ENCODE measurements around the gene HTT. TPM values are rescaled to one million over a fixed set of nuclear protein-coding genes. Genes with fewer than 3 reads are reported as not detected.

HTT gene
- total RNA-seq, 1 experiment from 2014 or later = 37.4 TPM

DNA sequence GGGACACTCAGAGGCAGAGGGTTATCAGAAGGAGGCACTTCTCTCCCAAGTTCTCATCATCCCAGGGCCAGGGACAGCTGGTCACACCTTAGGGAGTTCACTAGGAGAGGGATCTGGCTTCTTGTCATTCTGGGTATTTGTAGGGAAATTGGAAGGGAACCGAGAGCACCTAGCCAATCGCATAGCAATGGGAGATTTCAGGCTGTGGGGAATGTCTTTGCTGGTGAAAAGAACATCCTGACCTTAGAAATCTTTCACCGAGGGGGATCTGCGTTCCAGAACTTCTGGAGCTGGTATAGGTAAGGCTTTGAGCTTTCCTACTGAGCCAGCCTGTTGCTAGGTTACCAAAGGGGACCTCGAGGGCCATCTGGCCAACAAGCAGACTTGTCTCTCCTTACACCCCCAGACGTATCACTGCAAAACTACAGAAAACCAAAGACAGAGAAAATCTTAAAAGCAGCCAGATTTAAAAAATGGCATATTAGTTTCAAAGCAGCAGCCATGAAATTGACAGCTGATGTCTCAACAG, 6.9 kb upstream of the HTT start:
- TF ChIP-seq CBX3 (IDR thresholded peaks at IDR 0.05; ENCODE audit: low read depth) (no peak), RAD21 (IDR thresholded peaks at IDR 0.05; ENCODE audit: low read depth) (no peak), SIN3A (IDR thresholded peaks at IDR 0.05; ENCODE audit: low read depth) (no peak), TCF7L2 (IDR thresholded peaks at IDR 0.05; ENCODE audit: borderline replicate concordance, extremely low read depth, insufficient read depth, insufficient read length) (no peak), ELF1 (IDR thresholded peaks at IDR 0.05; ENCODE audit: borderline replicate concordance, low read depth) (no peak), POLR2AphosphoS5 (IDR thresholded peaks at IDR 0.05; ENCODE audit: low read depth, low read length) (no peak), REST (IDR thresholded peaks at IDR 0.05; ENCODE audit: low read depth) (no peak), EGR1 (IDR thresholded peaks at IDR 0.05; ENCODE audit: low read depth) (no peak)
- H3K4me1 ChIP-seq (ENCODE audit: control insufficient read depth in 1 of 2, insufficient read depth in 2 of 2, low read length in 2 of 2) = no peaks in the 10 kb centered on the region
- H3K27ac ChIP-seq (ENCODE audit: low read depth, low read length) = no peak overlapping the region
- no peaks in the 10 kb centered on the region for H3K9me2 ChIP-seq (ENCODE audit: insufficient read depth)
- DNase-seq (ENCODE audit: low read depth, low spot score) (no peak), ATAC-seq (no peak)
- H3K36me3 ChIP-seq (ENCODE audit: control insufficient read depth in 1 of 2, insufficient read depth in 2 of 2, low read length in 2 of 2) = no peaks in the 10 kb centered on the region
- H2AFZ ChIP-seq (ENCODE audit: low read depth, low read length, poor library complexity, severe bottlenecking) = no peak overlapping the region
- H3K9me3 ChIP-seq (ENCODE audit: control insufficient read depth in 1 of 2, insufficient read depth in 1 of 2, low read depth in 1 of 2, low read length in 2 of 2) = no peaks in the 10 kb centered on the region
- H3K79me2 ChIP-seq (ENCODE audit: insufficient read depth, low read length) = no peaks in the 10 kb centered on the region
- CTCF ChIA-PET = no interaction called here
- no peaks in the 10 kb centered on the region for H4K20me1 ChIP-seq (ENCODE audit: insufficient read depth)
- BruUV-seq (replicated peaks) = no TSS peak
- POLR2A ChIA-PET = no interaction called here
- no peak overlapping the region for H3K4me3 ChIP-seq (replicated peaks in 1 of 2; ENCODE audit: low read depth in 1 of 2, low read length in 2 of 2)
- intact Hi-C loops (cut with micrococcal nuclease) = no loop called here
- H3K27me3 ChIP-seq (ENCODE audit: insufficient read depth, low read length) = no peaks in the 10 kb centered on the region
- H3K9ac ChIP-seq (ENCODE audit: low read length) = no peak overlapping the region
- RAD21 ChIA-PET (ENCODE audit: low non-redundant PET in 1 of 2, low total read pairs in 2 of 2, uncharacterized antibody in 2 of 2, unreplicated experiment in 2 of 2) = no interaction called here
- no peak overlapping the region for H3K4me2 ChIP-seq (ENCODE audit: low read length)
